ENCODE measurements around the gene RRP36. TPM values are rescaled to one million over a fixed set of nuclear protein-coding genes. Genes with fewer than 3 reads are reported as not detected.
A peak's percentile ranks its signal among the peaks of the same experiment; 100 is the strongest.

RRP36 gene
- total RNA-seq, 2 donors from 2014 or later: 28.3 to 29.7 TPM

DNA sequence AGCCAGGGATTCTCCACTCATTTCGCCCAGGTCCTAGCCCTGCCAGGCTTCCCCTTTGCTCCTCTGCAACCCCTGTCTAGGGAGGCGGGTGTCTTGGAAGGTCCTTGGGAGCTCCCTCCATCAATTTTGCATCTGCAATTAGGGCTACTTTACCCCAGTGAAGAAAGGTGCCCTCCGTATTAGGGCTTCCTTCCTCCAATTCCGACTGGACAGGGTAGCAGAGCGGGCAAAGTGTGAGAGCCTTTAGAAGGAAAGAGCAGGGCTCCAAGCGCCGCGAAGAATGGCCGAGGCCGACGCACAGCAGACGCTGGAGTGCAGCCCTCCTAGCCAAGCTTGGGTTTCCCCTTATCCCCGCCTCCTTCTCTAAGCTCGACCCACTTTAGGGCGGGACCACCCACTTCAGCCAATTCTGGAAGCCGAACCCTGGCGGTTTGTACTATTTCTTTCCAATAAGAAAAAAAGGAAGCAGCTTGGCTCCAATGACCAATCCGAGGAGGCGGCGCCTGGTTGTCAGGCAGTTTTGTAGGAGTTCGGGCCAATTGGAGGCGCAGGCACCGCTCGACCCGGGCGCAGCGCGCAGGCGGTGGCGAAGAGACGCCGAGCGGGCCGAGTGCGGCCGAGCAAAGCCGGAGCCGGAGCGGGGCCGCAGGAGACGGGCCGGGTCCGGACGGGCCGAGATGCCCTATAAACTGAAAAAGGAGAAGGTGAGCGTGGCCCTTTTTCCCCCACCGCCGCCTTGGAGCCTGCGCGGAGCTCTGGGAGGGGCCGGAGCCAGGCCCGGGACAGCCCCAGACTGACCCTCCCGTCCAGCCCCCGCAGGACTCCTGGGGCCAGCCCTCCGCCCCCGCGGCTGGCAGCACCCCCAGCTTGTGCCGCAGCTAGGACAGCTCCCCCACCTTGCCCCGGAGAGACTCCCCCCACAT lies 37.2 kb upstream of the RRP36 start, which contains the start of gene PPP2R5D:
Gene PPP2R5D, plus strand, starts transcription at position 570 of the 923 bp plus-strand sequence. Its CDS starts 108 bp downstream, at position 678.
- ATAC-seq (peak; percentile 97), DNase-seq (peak; percentile 98 to 99 (median 98))
- intact Hi-C loops (cut with DNase I): no loop called here
- no peaks in the 10 kb centered on the region for H3K9me3 ChIP-seq
- H3K36me3 ChIP-seq (replicated peaks in 1 of 2; ENCODE audit: insufficient read depth in 1 of 2, low read depth in 2 of 2): no peaks in the 10 kb centered on the region
- H3K4me3 ChIP-seq: peak within 1 kb of the TSS; percentile 60 to 70
- H3K27ac ChIP-seq: peak within 1 kb of the TSS; percentile 44 to 88 (median 77)
- peak; percentile 80 to 95 (median 93) for TF ChIP-seq POLR2A (IDR thresholded peaks at IDR 0.05)
- TF ChIP-seq, protein P1, sequence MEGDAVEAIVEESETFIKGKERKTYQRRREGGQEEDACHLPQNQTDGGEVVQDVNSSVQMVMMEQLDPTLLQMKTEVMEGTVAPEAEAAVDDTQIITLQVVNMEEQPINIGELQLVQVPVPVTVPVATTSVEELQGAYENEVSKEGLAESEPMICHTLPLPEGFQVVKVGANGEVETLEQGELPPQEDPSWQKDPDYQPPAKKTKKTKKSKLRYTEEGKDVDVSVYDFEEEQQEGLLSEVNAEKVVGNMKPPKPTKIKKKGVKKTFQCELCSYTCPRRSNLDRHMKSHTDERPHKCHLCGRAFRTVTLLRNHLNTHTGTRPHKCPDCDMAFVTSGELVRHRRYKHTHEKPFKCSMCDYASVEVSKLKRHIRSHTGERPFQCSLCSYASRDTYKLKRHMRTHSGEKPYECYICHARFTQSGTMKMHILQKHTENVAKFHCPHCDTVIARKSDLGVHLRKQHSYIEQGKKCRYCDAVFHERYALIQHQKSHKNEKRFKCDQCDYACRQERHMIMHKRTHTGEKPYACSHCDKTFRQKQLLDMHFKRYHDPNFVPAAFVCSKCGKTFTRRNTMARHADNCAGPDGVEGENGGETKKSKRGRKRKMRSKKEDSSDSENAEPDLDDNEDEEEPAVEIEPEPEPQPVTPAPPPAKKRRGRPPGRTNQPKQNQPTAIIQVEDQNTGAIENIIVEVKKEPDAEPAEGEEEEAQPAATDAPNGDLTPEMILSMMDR (IDR thresholded peaks at IDR 0.05): peak in 3 of 7 experiments; percentile 31 to 49 (median 44)
- 0% methylated on average over 19 to 59 of the region's 59 CpGs for WGBS, 2 donors
- no peaks in the 10 kb centered on the region for H3K27me3 ChIP-seq
- H3K4me1 ChIP-seq: peaks cover 44% of the 10 kb centered on the region

GRCh38 chr6:42984924-42985475 lies 36.4 kb upstream of the RRP36 start:
- H3K4me3 ChIP-seq: peak overlapping the region; percentile 60 to 70
- 8 to 11% methylated on average over 13 of the region's 13 CpGs for WGBS, 2 donors
- TF ChIP-seq POLR2A (IDR thresholded peaks at IDR 0.05): no peak
- TF ChIP-seq, protein P1 (IDR thresholded peaks at IDR 0.05): no peak
- H3K36me3 ChIP-seq (replicated peaks in 1 of 2; ENCODE audit: insufficient read depth in 1 of 2, low read depth in 2 of 2): peaks cover 0 to 6% of the 10 kb centered on the region in 2 donors
- DNase-seq: peak in 1 of 4 donors; percentile 13
- no peaks in the 10 kb centered on the region for H3K27me3 ChIP-seq
- intact Hi-C loops (cut with DNase I): no loop called here
- no peak for ATAC-seq
- peaks cover 37% of the 10 kb centered on the region for H3K4me1 ChIP-seq
- peak overlapping the region; percentile 43 to 88 (median 77) for H3K27ac ChIP-seq
- no peaks in the 10 kb centered on the region for H3K9me3 ChIP-seq

DNA sequence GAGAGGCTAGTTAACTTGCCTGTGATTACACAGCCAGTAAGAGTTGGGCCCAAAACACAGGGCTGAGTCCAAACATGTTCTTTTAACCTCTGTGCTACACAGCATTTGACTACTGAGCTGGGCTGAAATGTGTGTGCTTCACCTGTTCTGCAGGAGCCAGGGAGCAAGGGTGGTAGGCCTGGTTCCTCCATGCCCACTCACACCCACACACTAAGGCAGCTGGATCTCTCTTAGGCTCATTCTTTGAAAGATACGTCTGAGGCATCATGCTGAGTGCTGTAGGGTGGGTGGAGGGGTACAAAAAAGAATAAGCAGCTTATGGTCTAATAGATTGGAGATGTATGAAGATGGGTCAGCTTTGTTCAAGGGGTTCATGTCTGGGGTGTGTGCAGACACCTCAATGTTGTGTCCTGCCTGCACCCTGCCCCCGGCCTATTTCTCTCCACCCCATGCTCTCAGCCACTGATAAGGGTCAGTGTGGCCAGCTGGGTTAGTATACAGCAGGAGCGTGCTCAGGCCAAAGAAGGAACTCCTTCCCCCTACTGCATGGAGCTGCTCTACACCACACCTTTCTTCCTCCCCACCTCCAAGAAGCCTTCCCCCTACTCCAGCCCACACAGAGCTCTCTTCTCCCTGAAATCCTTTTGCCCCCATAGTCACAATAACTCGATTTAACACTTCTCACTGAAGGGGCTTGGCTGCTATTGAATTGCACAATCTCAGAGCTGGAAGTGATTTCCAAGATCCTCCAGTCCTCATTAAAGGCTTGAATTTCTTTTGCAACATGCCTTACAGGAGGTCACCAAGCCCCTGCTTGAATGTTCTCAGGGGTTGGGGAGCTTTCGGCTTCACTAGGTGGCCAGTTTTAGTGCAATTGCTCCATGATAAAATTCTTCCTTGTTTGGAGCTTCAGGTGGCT lies 33.6 kb upstream of the RRP36 start:
- no peak for TF ChIP-seq POLR2A (IDR thresholded peaks at IDR 0.05)
- TF ChIP-seq, protein P1 (IDR thresholded peaks at IDR 0.05): no peak
- DNase-seq: no peak

GRCh38 chr6:42988486-42989020 lies 32.9 kb upstream of the RRP36 start:
- Histone ChIP-seq H3K4me1 (peaks cover 32% of the 10 kb centered on the region), H3K4me3 (no peak overlapping the region), H3K9me3 (no peaks in the 10 kb centered on the region), H3K27me3 (no peaks in the 10 kb centered on the region), H3K36me3 (replicated peaks in 1 of 2; ENCODE audit: insufficient read depth in 1 of 2, low read depth in 2 of 2) (peaks cover 0 to 8% of the 10 kb centered on the region in 2 donors), H3K27ac (no peak overlapping the region)
- ATAC-seq: no peak
- DNase-seq: no peak
- WGBS, 2 donors: 23 to 31% methylated on average over 1 of the region's 1 CpG
- TF ChIP-seq, protein P1 (IDR thresholded peaks at IDR 0.05): no peak
- TF ChIP-seq POLR2A (IDR thresholded peaks at IDR 0.05): no peak
- intact Hi-C loops (cut with DNase I): no loop called here

More for the DNA sequence above, 33.6 kb upstream of the RRP36 start:
- no peak for ATAC-seq
- H3K4me3 ChIP-seq: no peak overlapping the region
- H3K9me3 ChIP-seq: no peaks in the 10 kb centered on the region
- peaks cover 34% of the 10 kb centered on the region for H3K4me1 ChIP-seq
- intact Hi-C loops (cut with DNase I): no loop called here
- 43 to 81% methylated on average over 5 of the region's 5 CpGs for WGBS, 2 donors
- H3K27me3 ChIP-seq: no peaks in the 10 kb centered on the region
- H3K36me3 ChIP-seq (replicated peaks in 1 of 2; ENCODE audit: insufficient read depth in 1 of 2, low read depth in 2 of 2): peaks cover 0 to 8% of the 10 kb centered on the region in 2 donors
- H3K27ac ChIP-seq: no peak overlapping the region

Data from body of pancreas (tissue), 4 donors.